Activated naive CD4-positive, alpha-beta T cell (primary cell): ENCODE measurements around the gene EPS8L3.
"Not testable (repeated sequence)": the region's sequence is repeated elsewhere in the genome, so short reads cannot be mapped to it uniquely, and the experiment has no call there.

Experiments used
- DNase-seq, 4 experiments: peaks; one replicate each; lab custom pipeline; 2025; lab: John Stamatoyannopoulos, UW

Gene EPS8L3, protein sequence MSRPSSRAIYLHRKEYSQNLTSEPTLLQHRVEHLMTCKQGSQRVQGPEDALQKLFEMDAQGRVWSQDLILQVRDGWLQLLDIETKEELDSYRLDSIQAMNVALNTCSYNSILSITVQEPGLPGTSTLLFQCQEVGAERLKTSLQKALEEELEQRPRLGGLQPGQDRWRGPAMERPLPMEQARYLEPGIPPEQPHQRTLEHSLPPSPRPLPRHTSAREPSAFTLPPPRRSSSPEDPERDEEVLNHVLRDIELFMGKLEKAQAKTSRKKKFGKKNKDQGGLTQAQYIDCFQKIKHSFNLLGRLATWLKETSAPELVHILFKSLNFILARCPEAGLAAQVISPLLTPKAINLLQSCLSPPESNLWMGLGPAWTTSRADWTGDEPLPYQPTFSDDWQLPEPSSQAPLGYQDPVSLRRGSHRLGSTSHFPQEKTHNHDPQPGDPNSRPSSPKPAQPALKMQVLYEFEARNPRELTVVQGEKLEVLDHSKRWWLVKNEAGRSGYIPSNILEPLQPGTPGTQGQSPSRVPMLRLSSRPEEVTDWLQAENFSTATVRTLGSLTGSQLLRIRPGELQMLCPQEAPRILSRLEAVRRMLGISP

GRCh38 chr1:109763646-109764415, at the start of gene EPS8L3:
Gene EPS8L3 (minus strand): TSS chr1:109763923. CDS start chr1:109761749, 2,174 bp downstream.
- no peak for DNase-seq

DNA sequence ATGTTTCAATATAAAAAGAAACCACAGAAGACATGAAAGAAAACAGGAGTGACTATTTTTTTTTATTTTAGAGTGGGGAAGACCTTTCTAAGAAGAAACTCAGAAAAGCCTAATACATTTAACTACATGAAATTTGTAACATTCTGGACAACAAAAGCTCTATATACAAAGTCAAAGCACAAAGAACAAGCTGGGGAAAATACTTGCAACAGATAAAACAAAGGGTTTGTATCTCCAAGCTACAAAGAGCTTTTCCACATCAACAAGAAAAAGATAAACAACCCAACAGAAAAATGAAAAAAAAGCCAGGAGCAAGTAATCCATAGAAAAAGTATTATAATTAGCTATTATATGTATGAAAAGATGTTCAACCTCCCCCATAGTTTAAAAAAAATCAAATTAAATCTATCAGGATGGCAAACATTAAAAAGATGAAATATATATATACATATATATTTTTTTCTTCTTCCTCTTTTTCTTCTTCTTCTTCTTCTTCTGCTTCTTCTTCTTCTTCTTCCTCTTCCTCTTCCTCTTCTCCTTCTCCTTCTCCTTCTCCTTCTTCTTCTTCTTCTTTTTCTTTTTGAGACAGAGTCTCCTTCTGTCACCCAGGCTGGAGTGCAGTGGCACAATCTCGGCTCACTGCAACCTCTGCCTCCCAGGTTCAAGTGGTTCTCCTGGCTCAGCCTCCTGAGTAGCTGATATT, 49.1 kb upstream of the EPS8L3 start:
- no peak for DNase-seq

DNA sequence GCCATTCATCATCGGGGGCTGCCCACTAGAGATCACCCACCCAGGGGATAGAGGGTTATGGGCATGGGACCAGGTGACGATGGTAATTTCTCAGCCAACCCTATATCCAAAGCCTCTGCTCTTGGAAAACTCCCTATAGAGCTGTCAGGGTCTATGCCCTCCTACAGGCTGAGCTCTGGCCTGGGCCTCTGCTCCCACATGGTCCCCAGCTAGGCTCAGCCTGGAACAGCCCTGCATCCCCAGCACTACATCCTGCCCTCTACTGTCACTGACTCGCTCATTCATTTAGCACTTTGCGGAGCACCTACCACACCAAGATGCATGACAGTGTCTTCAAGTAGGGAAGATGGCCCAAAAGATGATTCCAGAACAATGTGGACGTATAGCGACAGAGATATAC, 45.0 kb upstream of the EPS8L3 start:
- DNase-seq, result no peak

DNA sequence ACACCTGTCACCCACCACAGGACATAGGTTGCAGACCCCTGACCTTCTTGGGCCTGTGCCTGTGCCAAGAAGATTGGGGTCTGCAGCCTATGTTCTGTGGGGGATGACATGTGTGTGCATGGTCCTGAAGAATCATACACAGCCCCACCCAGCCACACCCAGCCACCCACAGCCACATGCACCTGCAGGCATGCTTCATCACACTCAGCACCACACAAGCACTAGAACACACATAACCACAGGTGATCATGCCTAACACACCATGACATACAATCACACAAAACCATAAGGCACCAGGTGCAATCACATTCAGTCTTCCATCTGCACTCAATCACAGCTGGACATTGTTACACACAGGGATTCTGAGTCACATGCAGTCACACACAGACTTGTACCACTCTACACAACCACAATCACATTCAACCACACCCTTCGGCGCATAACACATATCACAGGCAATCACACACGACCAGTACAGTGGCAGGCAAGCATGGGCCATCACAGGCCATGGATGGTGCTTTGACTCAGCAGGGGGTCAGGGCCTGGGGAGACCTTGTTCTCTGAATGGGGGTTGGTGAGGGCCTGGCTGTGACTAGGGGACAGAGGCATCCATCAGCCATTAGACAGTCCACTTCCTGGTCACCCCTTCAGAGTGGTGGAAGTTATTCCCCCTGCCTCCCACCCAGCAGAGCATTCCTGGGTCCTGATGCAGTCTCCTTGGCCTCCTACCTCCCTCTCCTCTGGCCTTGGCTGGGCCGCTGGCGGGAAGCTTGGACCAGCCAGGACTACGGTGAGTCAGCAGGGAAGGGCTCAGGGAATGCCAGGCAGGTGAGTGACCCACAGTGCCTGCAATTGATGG, 44.3 kb upstream of the EPS8L3 start:
- no peak for DNase-seq

DNA sequence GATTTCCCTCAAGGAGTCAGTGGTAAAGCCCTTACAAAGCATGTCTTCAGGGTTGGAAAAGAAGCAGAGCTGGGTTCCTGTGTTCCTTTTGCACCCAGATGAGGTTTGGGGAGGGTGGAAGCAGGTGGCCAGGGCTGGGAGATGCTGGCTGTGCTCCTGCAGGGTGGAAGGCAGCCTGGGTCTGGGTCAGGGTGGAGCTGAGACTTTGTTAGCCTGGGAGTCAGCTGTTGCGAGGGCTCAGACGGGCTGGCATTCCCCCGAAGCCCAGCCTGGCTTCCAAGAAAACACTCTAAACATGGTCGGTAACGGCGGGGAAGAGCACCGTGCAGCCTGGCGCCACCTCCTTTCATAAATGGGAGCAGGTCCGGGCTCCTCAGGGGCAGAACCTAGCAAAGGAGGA, 43.7 kb upstream of the EPS8L3 start:
- no peak for DNase-seq

DNA sequence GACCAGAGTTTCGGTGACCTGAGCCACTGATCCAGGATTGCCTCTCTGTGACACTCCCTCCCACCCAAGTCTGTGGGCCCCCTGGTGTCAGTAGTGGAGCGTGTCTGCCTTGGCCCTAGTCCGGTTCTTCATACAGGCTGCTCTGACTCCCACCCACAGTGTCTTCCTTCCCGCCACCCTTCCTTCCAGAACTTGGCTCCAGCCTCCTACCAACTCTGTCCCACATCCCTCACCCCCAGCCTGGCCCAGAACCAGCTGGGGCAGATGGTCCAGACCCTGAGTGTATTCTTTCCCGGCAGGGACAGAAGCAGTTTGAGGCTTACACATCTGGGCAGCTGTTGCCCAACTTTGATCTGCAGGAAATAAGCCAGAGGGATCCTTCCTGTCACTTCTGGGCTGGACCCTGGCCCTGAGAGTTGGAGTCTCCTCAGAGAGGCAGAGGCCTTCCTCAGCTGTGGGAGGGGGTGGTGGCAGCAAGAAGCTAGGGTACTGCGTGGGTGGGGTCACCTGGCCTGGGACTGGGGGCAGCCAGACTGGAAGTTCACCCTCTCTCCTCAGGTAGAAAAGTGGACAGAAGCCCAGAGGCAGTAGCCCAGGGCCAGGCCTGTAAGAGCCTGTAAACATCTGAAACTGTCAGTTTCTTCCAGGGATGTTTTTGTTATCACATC, 43.1 kb upstream of the EPS8L3 start:
- DNase-seq, result no peak

DNA sequence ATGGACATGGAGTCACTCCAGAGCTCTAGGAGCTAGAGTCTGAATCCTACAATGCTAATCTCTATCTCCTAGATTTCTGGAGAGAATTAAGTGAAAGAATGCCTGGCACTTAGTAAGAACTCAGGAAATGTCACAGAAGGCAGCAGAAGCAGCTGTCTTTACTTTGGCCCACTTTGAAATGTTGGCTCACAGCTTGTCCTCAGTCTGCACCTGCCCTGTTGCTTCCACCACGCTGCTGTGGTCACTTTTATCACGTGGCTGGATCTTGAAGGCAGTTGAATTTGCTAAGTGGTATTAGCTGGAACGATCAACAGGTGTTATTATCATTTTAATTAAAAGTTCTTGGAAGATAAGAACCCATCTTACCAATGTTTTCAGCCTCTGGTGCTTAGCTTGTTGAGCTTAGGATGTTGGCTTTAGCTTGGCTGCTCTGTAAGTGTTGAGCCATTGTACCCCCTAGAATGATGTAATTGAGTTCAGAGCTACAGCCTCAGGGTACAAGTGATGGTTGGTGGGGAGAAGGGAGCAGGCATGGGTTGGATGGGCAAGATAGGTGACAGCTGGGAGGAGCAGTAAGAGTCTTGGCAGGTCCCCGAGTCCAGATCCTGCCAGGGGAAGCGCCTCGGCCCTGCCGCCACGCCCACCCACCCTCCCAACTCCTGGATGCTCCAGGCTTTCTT, 41.9 kb upstream of the EPS8L3 start:
- DNase-seq, result no peak

DNA sequence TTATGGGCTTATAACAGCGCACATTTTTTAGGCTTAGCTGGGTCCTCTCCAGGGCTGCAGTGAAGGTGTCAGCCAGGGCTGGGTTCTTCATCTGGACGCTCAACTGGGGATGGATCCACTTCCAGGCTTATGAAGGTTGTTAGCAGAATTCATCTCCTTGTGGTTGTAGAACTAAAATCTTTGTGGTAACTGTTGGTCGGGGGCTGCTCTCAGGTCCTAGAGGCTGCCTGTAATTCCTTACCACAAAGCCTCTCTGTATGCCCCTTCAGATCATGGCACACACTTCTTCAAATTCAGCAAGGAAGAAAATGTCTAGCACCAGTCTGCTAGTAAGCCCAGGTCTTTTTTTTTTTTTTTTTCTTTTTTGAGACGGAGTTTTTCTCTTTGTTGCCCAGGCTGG, 40.9 kb upstream of the EPS8L3 start:
- no peak for DNase-seq

DNA sequence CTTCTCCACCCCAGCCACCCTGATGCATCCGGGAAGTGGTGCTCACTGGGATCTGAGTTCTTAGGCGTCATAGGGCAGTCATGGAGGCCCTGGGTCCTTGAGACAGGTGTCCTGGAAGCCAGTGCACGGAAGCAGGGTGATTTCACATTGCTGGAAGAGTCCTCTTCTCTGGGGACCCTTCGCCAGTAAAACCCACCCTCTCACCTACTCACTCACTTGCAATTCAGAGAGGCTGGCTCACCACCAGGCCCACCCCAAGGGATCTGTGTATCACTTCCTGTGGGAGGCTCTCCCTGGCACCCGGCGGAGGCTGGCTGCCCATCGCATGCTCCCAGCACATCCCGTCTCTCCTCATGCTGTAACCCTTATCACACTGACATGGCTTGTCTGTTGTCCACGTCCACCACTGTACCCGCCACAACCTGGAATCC, 40.2 kb upstream of the EPS8L3 start:
- DNase-seq, result no peak

DNA sequence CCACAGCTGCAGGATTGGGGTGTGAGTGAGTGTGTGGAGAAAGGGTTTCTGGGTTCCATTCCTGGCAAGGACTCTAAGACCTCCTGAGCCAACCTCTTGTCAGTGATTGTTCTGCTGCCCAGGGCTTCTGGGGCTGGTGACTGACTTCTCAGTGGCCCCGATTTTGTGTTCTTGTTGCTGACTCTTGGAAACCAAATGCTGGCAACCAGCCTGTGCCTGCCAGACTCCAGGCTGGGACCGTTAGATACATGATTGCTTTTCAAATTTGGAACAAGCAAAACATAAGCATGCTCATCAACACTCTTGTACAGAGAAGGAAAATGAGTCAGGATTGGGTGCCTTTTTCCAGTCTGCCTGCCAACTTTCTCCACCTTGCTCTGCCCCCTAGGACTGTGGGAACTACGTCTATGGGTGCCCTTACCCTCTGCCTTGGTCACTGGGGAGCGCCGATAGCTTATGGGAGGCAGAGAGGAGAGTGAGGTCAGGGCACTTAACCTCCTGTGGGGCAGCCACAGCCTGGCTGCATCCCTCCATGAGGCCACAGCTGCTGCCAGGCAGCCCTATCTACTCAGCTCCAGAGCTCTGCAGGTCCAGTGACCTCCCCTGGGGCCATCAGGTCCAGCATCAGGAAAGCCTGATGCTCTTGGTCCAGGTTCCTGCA, 39.3 kb upstream of the EPS8L3 start:
- DNase-seq, result no peak

GRCh38 chr1:109802136-109802900, 38.6 kb upstream of the EPS8L3 start:
- peak in 2 of 4 experiments; percentile 17 to 45 for DNase-seq

DNA sequence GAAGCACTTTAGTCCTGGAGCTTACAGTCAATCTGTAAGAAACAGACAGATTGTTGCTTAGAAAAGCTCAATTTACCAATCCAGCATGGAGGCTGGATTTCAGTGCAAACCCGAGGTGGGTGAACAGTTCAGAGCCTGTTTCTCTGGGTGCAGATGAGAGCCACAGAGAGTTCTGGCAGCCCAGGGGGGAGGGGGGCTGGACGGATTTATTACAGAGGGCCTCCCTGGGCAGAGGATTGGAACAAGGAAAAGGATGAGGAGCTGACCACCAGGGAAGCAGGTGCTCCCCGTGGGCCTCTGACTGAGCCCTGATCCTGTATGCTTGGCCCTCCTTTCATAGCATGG, 38.0 kb upstream of the EPS8L3 start:
- DNase-seq, result no peak

GRCh38 chr1:109800291-109800690, 36.6 kb upstream of the EPS8L3 start:
- no peak for DNase-seq

DNA sequence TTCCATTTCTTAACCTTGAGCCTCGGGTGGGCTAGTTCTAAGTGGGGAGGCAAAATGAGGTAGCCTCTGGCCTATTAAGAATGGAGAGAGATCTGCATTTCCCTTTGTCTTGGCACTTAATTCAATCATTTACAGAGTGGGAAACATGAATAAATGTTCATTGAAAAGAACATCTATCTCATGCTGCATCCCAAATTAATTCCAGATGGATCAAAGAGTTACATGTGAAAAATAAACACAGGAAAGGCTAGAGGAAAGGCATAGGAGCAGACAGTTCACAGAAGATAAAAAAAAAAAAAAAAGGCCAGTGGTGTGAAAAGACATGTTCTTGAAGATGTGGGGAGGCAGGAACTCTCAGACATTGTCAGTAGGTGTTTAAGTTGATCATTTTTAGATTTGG, 35.7 kb upstream of the EPS8L3 start:
- DNase-seq, result no peak

DNA sequence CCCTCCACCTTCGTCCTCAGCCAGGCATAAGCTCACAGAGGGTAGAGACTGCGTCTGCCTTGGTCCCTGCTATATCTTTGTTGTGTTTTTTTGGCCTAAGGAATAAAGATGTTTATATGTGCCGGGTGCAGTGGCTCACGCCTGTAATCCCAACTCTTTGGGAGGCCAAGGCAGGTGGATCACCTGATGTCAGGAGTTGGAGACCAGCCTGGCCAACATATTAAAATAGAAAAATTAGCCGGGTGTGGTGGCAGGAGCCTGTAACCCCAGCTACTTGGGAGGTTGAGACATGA, 33.5 kb upstream of the EPS8L3 start:
- not testable (repeated sequence) for DNase-seq

- no peak for DNase-seq
Measured at GRCh38 chr1:109796484-109797302, 33.0 kb upstream of the EPS8L3 start.

- no peak for DNase-seq
Measured at GRCh38 chr1:109794319-109795132, 30.8 kb upstream of the EPS8L3 start.
